HEK293 (cell line): ENCODE results near the gene GGTA1.
A peak's percentile ranks its signal among the peaks of the same experiment; 100 is the strongest.

Source experiments
- CTCF ChIA-PET: fragments of 350-600 bp; formaldehyde crosslinking; extraction: SDS; loops from one replicate; lab custom pipeline; 2021; ENCODE audit warnings: antibody characterized with exemption; lab: Yijun Ruan, JAX
- POLR2A ChIA-PET: fragments of 300-600 bp; formaldehyde crosslinking; extraction: SDS; loops from one replicate; lab custom pipeline; 2020; ENCODE audit warnings: antibody characterized with exemption, inconsistent platforms; lab: Yijun Ruan, JAX
- H3K27ac ChIP-seq: fragments of 200-500 bp; sonication (Bioruptor generic); 2 replicates; pipeline ENCODE4 v1.5.1; 2014; ENCODE audit warnings: low read depth, low read length, control low read depth, inconsistent platforms; ENCODE audit errors: extremely low read depth
- H3K36me3 ChIP-seq, 2 experiments: fragments of 200-500 bp in 1 of 2; sonication (Bioruptor generic) in 1 of 2; 1 replicate in 1 of 2; 2 replicates in 1 of 2; pipeline ENCODE4 v1.5.1; 2014 to 2017; ENCODE audit warnings: inconsistent platforms in 2 of 2, low read length in 2 of 2; ENCODE audit not compliant: control insufficient read depth in 2 of 2, insufficient read depth in 1 of 2
- H3K4me1 ChIP-seq: fragments of 200-500 bp; sonication (Bioruptor generic); 2 replicates; pipeline ENCODE4 v1.5.1; 2014; ENCODE audit warnings: mild to moderate bottlenecking, low read length, inconsistent platforms; ENCODE audit not compliant: control insufficient read depth, insufficient read depth
- H3K4me3 ChIP-seq: 2 replicates; pipeline ENCODE4 v1.5.1; 2011; ENCODE audit warnings: low read depth, mild to moderate bottlenecking, control low read depth, low read length, moderate library complexity
- H3K9me3 ChIP-seq: fragments of 200-500 bp; sonication (Bioruptor generic); 2 replicates; pipeline ENCODE4 v1.5.1; 2014; ENCODE audit warnings: low read depth, low read length, inconsistent platforms; ENCODE audit not compliant: control insufficient read depth, insufficient read depth
- KLF9 ChIP-seq: fragments of 450-650 bp; formaldehyde crosslinking; IDR thresholded peaks from 2 replicates; pipeline ENCODE4 v1.5.1; 2016; ENCODE audit warnings: missing biosample characterization, missing genetic modification characterization, low read depth
- OSR2 ChIP-seq: fragments of 450-650 bp; formaldehyde crosslinking; IDR thresholded peaks from 2 replicates; pipeline ENCODE4 v1.5.1; 2016; ENCODE audit warnings: missing biosample characterization, missing genetic modification characterization
- ZBTB20 ChIP-seq: fragments of 450-650 bp; formaldehyde crosslinking; IDR thresholded peaks from 2 replicates; pipeline ENCODE4 v1.5.1; 2016; ENCODE audit warnings: missing biosample characterization, missing genetic modification characterization
- ZIC2 ChIP-seq: fragments of 450-650 bp; formaldehyde crosslinking; IDR thresholded peaks from 2 replicates; pipeline ENCODE4 v1.5.1; 2016; ENCODE audit warnings: missing biosample characterization, missing genetic modification characterization
- ZNF121 ChIP-seq: fragments of 450-650 bp; formaldehyde crosslinking; IDR thresholded peaks from 2 replicates; pipeline ENCODE4 v1.5.1; 2016; ENCODE audit warnings: missing biosample characterization, missing genetic modification characterization
- ZNF335 ChIP-seq: fragments of 450-650 bp; formaldehyde crosslinking; conservative IDR thresholded peaks from 2 replicates; pipeline ENCODE4 v1.5.1; 2016; ENCODE audit warnings: missing biosample characterization, missing genetic modification characterization
- ZNF585B ChIP-seq: fragments of 450-650 bp; formaldehyde crosslinking; IDR thresholded peaks from 2 replicates; pipeline ENCODE4 v1.5.1; 2016; ENCODE audit warnings: missing biosample characterization, missing genetic modification characterization
- ZNF660 ChIP-seq: fragments of 450-650 bp; IDR thresholded peaks from 2 replicates; pipeline ENCODE4 v1.5.1; 2018; ENCODE audit warnings: missing biosample characterization, mild to moderate bottlenecking, missing genetic modification characterization
- ZNF701 ChIP-seq: fragments of 450-650 bp; formaldehyde crosslinking; IDR thresholded peaks from 2 replicates; pipeline ENCODE4 v1.5.1; 2016; ENCODE audit warnings: missing biosample characterization, missing genetic modification characterization
- TF ChIP-seq, protein P1 (sequence below): fragments of 450-650 bp; formaldehyde crosslinking; IDR thresholded peaks from 2 replicates; pipeline ENCODE4 v1.5.1; 2016; ENCODE audit warnings: missing biosample characterization, missing genetic modification characterization
- TF ChIP-seq, protein P2 (sequence below): IDR thresholded peaks from 2 replicates; pipeline ENCODE4 v1.6.1; 2011; ENCODE audit warnings: mild to moderate bottlenecking, low read depth, low read length, borderline replicate concordance
- TF ChIP-seq, protein P3 (sequence below): fragments of 450-650 bp; formaldehyde crosslinking; IDR thresholded peaks from 2 replicates; pipeline ENCODE4 v1.5.1; 2016; ENCODE audit warnings: missing biosample characterization, missing genetic modification characterization
- TF ChIP-seq, protein P4 (sequence below): fragments of 450-650 bp; formaldehyde crosslinking; IDR thresholded peaks from 2 replicates; pipeline ENCODE4 v1.5.1; 2017; ENCODE audit warnings: missing biosample characterization, missing genetic modification characterization

GGTA1 gene

DNA sequence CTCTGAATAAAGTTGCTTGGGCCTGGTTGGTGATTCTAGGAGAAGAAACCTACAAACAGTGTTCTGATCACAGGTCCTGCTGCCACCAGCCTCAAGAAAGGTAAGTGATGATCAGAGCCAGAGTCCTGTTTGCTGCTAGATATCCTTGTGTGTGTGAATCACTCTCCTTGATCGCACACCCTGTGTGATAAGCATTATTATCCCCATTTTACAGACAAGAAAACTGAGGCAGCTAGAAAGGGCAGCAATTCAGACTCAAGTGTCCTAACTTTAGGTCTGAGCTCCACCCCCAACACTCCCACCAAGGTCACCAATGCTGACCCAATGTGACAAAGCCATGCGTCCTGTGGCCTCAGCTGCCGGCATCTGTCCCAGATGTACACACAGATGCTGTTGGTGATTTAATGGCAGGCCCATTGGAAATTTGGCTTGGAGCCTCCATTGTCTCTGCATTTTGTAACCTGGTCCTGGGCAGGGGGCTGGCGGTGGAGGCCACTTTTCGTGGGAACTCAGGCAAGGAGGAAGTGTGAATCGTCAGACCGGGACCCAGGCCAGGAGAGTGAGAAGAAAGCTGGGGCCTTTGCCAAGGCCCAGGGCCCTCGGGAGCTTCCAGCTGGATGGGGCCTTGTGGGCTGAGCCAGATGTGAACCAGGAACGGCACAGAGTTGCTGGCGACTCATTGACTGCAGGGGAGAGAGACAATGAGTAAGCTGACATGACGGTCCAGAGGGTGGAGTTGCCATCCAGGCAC is 29.8 kb upstream of the GGTA1 start:
- Histone ChIP-seq H3K4me3 (no peak overlapping the region), H3K36me3 (no peaks in the 10 kb centered on the region), H3K4me1 (no peaks in the 10 kb centered on the region), H3K27ac (no peak overlapping the region), H3K9me3 (no peaks in the 10 kb centered on the region)
- TF ChIP-seq, protein P1, sequence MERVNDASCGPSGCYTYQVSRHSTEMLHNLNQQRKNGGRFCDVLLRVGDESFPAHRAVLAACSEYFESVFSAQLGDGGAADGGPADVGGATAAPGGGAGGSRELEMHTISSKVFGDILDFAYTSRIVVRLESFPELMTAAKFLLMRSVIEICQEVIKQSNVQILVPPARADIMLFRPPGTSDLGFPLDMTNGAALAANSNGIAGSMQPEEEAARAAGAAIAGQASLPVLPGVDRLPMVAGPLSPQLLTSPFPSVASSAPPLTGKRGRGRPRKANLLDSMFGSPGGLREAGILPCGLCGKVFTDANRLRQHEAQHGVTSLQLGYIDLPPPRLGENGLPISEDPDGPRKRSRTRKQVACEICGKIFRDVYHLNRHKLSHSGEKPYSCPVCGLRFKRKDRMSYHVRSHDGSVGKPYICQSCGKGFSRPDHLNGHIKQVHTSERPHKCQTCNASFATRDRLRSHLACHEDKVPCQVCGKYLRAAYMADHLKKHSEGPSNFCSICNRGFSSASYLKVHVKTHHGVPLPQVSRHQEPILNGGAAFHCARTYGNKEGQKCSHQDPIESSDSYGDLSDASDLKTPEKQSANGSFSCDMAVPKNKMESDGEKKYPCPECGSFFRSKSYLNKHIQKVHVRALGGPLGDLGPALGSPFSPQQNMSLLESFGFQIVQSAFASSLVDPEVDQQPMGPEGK: no peak
- TF ChIP-seq ZNF585B (tag by site-specific recombination): peak; percentile 32; the same call in 1 of the 2 replicates
- peak; percentile 26; the same call in 1 of the 2 replicates for TF ChIP-seq ZNF660 (tag by site-specific recombination)
- peak; percentile 15; the same call in 1 of the 2 replicates for TF ChIP-seq ZIC2 (tag by site-specific recombination)
- TF ChIP-seq, protein P2, sequence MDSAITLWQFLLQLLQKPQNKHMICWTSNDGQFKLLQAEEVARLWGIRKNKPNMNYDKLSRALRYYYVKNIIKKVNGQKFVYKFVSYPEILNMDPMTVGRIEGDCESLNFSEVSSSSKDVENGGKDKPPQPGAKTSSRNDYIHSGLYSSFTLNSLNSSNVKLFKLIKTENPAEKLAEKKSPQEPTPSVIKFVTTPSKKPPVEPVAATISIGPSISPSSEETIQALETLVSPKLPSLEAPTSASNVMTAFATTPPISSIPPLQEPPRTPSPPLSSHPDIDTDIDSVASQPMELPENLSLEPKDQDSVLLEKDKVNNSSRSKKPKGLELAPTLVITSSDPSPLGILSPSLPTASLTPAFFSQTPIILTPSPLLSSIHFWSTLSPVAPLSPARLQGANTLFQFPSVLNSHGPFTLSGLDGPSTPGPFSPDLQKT: no peak
- peak; percentile 53; the same call in 1 of the 2 replicates for TF ChIP-seq ZBTB20 (tag by site-specific recombination)
- TF ChIP-seq ZNF701 (tag by site-specific recombination): no peak
- TF ChIP-seq ZNF335: peak; percentile 39
- TF ChIP-seq, protein P3, sequence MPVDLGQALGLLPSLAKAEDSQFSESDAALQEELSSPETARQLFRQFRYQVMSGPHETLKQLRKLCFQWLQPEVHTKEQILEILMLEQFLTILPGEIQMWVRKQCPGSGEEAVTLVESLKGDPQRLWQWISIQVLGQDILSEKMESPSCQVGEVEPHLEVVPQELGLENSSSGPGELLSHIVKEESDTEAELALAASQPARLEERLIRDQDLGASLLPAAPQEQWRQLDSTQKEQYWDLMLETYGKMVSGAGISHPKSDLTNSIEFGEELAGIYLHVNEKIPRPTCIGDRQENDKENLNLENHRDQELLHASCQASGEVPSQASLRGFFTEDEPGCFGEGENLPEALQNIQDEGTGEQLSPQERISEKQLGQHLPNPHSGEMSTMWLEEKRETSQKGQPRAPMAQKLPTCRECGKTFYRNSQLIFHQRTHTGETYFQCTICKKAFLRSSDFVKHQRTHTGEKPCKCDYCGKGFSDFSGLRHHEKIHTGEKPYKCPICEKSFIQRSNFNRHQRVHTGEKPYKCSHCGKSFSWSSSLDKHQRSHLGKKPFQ: peak; percentile 54; the same call in 1 of the 2 replicates
- ChIA-PET CTCF (interaction anchor here (0.6 to 1.2 kb wide), 4 partner anchors 17 to 595 kb away, joined by 3 to 7 read pairs (median 4); no protein-coding TSS in a partner anchor), POLR2A (no interaction called here)

DNA sequence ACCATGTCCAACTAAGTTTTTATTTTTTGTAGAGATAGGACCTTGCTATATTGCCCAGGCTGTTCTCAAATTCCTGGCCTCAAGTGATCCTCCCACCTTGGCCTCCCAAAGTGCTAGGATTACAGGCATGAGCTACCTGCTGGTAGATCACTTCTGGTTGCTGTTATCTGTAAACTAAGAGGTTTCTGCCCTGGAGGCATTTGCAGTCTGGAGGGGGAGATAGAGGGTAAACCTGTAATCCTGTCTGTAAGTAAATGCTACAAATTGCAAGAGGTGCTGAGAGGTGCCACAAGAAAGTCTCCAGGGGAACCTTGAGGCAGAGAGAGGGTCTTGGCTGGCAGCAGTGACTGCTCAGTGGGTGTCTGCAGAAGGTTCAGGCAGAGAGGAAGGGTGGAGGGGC is 29.0 kb upstream of the GGTA1 start:
- ChIA-PET CTCF (interaction anchor here (0.8 to 1.5 kb wide), 2 partner anchors 15 to 17 kb away, joined by 4 to 5 read pairs; no protein-coding TSS in a partner anchor), POLR2A (no interaction called here)
- Histone ChIP-seq H3K9me3 (no peaks in the 10 kb centered on the region), H3K4me1 (no peaks in the 10 kb centered on the region), H3K36me3 (no peaks in the 10 kb centered on the region), H3K27ac (no peak overlapping the region), H3K4me3 (no peak overlapping the region)
- TF ChIP-seq OSR2 (tag by site-specific recombination): 0 out of 2 replicates have a peak, but pooled peaks have one; percentile 10
- peak; percentile 53; the same call in 1 of the 2 replicates for TF ChIP-seq ZNF121 (tag by site-specific recombination)
- no peak for TF ChIP-seq KLF9

DNA sequence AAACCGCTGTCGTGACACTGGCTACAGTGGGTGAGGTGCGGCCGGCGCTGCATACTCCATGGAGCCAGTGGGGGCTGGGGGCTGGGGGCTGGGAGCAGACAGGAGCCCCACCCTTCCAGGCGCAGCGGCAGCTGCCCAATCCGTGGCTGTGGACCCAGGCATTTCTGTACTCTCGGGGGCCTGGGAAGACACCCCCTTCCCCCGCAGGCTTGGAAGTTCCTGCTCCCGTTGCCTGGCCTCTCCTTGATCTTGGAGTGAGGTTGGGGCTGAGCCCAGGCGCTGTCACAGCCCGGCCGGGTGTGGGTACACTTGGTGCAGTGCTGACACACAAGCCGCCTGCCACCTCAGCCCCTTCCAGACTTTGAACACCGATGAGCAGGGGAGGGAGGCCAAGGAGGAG is 27.7 kb upstream of the GGTA1 start:
- TF ChIP-seq, protein P4, sequence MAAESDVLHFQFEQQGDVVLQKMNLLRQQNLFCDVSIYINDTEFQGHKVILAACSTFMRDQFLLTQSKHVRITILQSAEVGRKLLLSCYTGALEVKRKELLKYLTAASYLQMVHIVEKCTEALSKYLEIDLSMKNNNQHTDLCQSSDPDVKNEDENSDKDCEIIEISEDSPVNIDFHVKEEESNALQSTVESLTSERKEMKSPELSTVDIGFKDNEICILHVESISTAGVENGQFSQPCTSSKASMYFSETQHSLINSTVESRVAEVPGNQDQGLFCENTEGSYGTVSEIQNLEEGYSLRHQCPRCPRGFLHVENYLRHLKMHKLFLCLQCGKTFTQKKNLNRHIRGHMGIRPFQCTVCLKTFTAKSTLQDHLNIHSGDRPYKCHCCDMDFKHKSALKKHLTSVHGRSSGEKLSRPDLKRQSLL (tag by site-specific recombination): no peak
- ChIA-PET CTCF (interaction anchor here (0.5 to 1.5 kb wide), 2 partner anchors 9 to 18 kb away, joined by 4 read pairs; no protein-coding TSS in a partner anchor), POLR2A (no interaction called here)
- Histone ChIP-seq H3K4me1 (no peaks in the 10 kb centered on the region), H3K4me3 (no peak overlapping the region), H3K27ac (no peak overlapping the region), H3K9me3 (no peaks in the 10 kb centered on the region), H3K36me3 (no peaks in the 10 kb centered on the region)
